DMS153 (cell line): ENCODE data around the gene RGS6.

ENCODE experiments used
- DNase-seq: peaks from one replicate; lab custom pipeline; 2025; lab: John Stamatoyannopoulos, UW

RGS6 gene

GRCh38 chr14:72081137-72081536, 148.9 kb downstream of the RGS6 start:
- DNase-seq, result no peak

GRCh38 chr14:72084935-72085334, 152.7 kb downstream of the RGS6 start:
- no peak for DNase-seq

- no peak for DNase-seq
Measured at GRCh38 chr14:72089625-72090024, 157.4 kb downstream of the RGS6 start.

GRCh38 chr14:72094844-72095582, 162.8 kb downstream of the RGS6 start:
- DNase-seq, result no peak

GRCh38 chr14:72097173-72097783, 165.0 kb downstream of the RGS6 start:
- DNase-seq, result no peak

GRCh38 chr14:72098210-72098609, 166.0 kb downstream of the RGS6 start:
- DNase-seq, result no peak

GRCh38 chr14:72099566-72099965, 167.3 kb downstream of the RGS6 start:
- no peak for DNase-seq

GRCh38 chr14:72104011-72104613, 171.9 kb downstream of the RGS6 start:
- DNase-seq, result no peak

- DNase-seq, result no peak
Measured at GRCh38 chr14:72111911-72112310, 179.7 kb downstream of the RGS6 start.

- no peak for DNase-seq
Measured at GRCh38 chr14:72118841-72119240, 186.6 kb downstream of the RGS6 start.

- DNase-seq, result no peak
Measured at GRCh38 chr14:72120315-72120714, 188.1 kb downstream of the RGS6 start.

- DNase-seq, result no peak
Measured at GRCh38 chr14:72123755-72124154, 191.5 kb downstream of the RGS6 start.

- DNase-seq, result no peak
Measured at GRCh38 chr14:72124171-72124570, 191.9 kb downstream of the RGS6 start.

- no peak for DNase-seq
Measured at GRCh38 chr14:72126091-72126490, 193.9 kb downstream of the RGS6 start.

GRCh38 chr14:72126561-72126960, 194.3 kb downstream of the RGS6 start:
- peak; percentile 6 for DNase-seq

GRCh38 chr14:72128629-72129028, 196.4 kb downstream of the RGS6 start:
- no peak for DNase-seq

- DNase-seq, result no peak
Measured at GRCh38 chr14:72129291-72129690, 197.1 kb downstream of the RGS6 start.

GRCh38 chr14:72141084-72141483, 208.9 kb downstream of the RGS6 start:
- no peak for DNase-seq

- peak; percentile 29 for DNase-seq
Measured at GRCh38 chr14:72142328-72142727, 210.1 kb downstream of the RGS6 start.

GRCh38 chr14:72146241-72146640, 214.0 kb downstream of the RGS6 start:
- DNase-seq, result no peak

- DNase-seq, result no peak
Measured at GRCh38 chr14:72154645-72155378, 222.6 kb downstream of the RGS6 start.

GRCh38 chr14:72155379-72155993, 223.3 kb downstream of the RGS6 start:
- DNase-seq, result no peak
